Right hindlimb (tissue), 1 donor: ENCODE measurements around the gene AKT1S1.
"Not testable (repeated sequence)": the region's sequence is repeated elsewhere in the genome, so short reads cannot be mapped to it uniquely, and the experiment has no call there.

Experiments used
- DNase-seq: peaks from one replicate; pipeline ENCODE4 v3.0.0-alpha.2; 2018

Gene AKT1S1

GRCh38 chr19:49833599-49833998, 43.6 kb downstream of the AKT1S1 start:
- DNase-seq = no peak

GRCh38 chr19:49832556-49832955, 44.6 kb downstream of the AKT1S1 start:
- DNase-seq = no peak

GRCh38 chr19:49831592-49831991, 45.6 kb downstream of the AKT1S1 start:
- no peak for DNase-seq

GRCh38 chr19:49830766-49831165, 46.4 kb downstream of the AKT1S1 start:
- DNase-seq = no peak

GRCh38 chr19:49829721-49830120, 47.4 kb downstream of the AKT1S1 start:
- DNase-seq = no peak

GRCh38 chr19:49829200-49829599, 48.0 kb downstream of the AKT1S1 start:
- no peak for DNase-seq

GRCh38 chr19:49827034-49827433, 50.1 kb downstream of the AKT1S1 start:
- no peak for DNase-seq

- DNase-seq = no peak
These were observed 52.5 kb downstream of the AKT1S1 start for GRCh38 chr19:49824662-49825061.

GRCh38 chr19:49823472-49823871, 53.7 kb downstream of the AKT1S1 start:
- DNase-seq = no peak

GRCh38 chr19:49820125-49820524, 57.0 kb downstream of the AKT1S1 start:
- DNase-seq = no peak

- DNase-seq = not testable (repeated sequence)
These were observed 57.6 kb downstream of the AKT1S1 start for GRCh38 chr19:49819452-49820115.
